Ascending aorta (tissue), 2 donors: ENCODE results near the gene CWH43. TPM values are rescaled to one million over a fixed set of nuclear protein-coding genes. Genes with fewer than 3 reads are reported as not detected.

Source experiments
- DNase-seq, 2 donors: peaks; one replicate each; pipeline ENCODE4 v3.0.0-alpha.2; 2019; ENCODE audit warnings: low spot score in 2 of 2
- H3K27ac ChIP-seq, 2 donors: fragments of 200-600 bp; sonication (generic); one replicate each; pipeline ENCODE4 v1.5.1; 2016 to 2017; ENCODE audit warnings: mild to moderate bottlenecking in 1 of 2
- H3K27me3 ChIP-seq: fragments of 200-600 bp; sonication (generic); one replicate; pipeline ENCODE4 v1.5.1; 2017
- H3K36me3 ChIP-seq, 2 donors: fragments of 200-600 bp; sonication (generic); one replicate each; pipeline ENCODE4 v1.5.1; 2016
- H3K4me1 ChIP-seq, 2 donors: fragments of 200-600 bp; sonication (generic); one replicate each; pipeline ENCODE4 v1.5.1; 2016 to 2017; ENCODE audit warnings: mild to moderate bottlenecking in 1 of 2
- H3K4me3 ChIP-seq, 2 donors: fragments of 200-600 bp; sonication (generic); one replicate each; pipeline ENCODE4 v1.5.1; 2016 to 2017; ENCODE audit warnings: mild to moderate bottlenecking in 1 of 2
- H3K9me3 ChIP-seq, 2 donors: fragments of 200-600 bp; sonication (generic); one replicate each; pipeline ENCODE4 v1.5.1; 2016
- intact Hi-C: fragments of 100-400 bp; cut with DNase I; formaldehyde crosslinking; loops from one replicate; pipeline ENCODE4 v1.15.1; 2023
- total RNA-seq: library from RNA; depleted of rRNA; stranded (reverse); fragments of >200 nt; gene quantifications from one replicate; pipeline ENCODE4 v1.1.0, GENCODE V29; 2016
- TF ChIP-seq, protein P1 (sequence below), 3 experiments: fragments of 200-600 bp in 2 of 3; fragments of 450-650 bp in 1 of 3; sonication (generic) in 2 of 3; IDR thresholded peaks; one replicate each; pipeline ENCODE4 v1.5.1; 2016 to 2019; ENCODE audit warnings: antibody characterized with exemption in 3 of 3, mild to moderate bottlenecking in 1 of 3, moderate library complexity in 1 of 3

CWH43 gene
- not detected for total RNA-seq

- Histone ChIP-seq H3K27me3 (no peaks in the 10 kb centered on the region), H3K36me3 (no peaks in the 10 kb centered on the region), H3K9me3 (no peaks in the 10 kb centered on the region), H3K27ac (no peak within 1 kb of the TSS), H3K4me1 (peaks cover 0 to 5% of the 10 kb centered on the region in 2 donors), H3K4me3 (peak within 1 kb of the TSS; percentile 22 to 26)
- no peak for DNase-seq
- TF ChIP-seq, protein P1, sequence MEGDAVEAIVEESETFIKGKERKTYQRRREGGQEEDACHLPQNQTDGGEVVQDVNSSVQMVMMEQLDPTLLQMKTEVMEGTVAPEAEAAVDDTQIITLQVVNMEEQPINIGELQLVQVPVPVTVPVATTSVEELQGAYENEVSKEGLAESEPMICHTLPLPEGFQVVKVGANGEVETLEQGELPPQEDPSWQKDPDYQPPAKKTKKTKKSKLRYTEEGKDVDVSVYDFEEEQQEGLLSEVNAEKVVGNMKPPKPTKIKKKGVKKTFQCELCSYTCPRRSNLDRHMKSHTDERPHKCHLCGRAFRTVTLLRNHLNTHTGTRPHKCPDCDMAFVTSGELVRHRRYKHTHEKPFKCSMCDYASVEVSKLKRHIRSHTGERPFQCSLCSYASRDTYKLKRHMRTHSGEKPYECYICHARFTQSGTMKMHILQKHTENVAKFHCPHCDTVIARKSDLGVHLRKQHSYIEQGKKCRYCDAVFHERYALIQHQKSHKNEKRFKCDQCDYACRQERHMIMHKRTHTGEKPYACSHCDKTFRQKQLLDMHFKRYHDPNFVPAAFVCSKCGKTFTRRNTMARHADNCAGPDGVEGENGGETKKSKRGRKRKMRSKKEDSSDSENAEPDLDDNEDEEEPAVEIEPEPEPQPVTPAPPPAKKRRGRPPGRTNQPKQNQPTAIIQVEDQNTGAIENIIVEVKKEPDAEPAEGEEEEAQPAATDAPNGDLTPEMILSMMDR (IDR thresholded peaks at IDR 0.05): no peak
- intact Hi-C loops: no loop called here
Measured at GRCh38 chr4:48985976-48986653, at the start of gene CWH43. CWH43 (plus strand) TSS chr4:48986275; CDS start chr4:48986430, 155 bp downstream.

DNA sequence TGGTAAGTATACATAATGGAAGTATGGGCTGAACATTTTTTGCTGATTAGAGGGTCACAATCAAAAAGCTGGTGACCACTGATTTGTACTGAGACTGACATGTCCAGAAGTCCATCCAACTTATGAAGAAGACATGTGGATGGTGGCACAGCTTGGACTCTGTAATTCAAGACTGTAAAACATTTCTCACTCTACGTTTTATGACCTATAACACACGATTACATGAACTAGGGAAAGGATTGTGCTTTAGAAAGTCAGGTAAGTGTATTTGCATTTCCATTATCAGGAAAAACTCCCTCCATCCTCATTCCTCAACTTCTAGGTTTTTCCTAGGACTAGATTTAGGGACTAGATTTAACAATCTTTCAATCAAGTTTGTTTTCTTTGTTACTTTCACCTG, 49.0 kb upstream of the CWH43 start:
- DNase-seq: no peak
- no peaks in the 10 kb centered on the region for H3K36me3 ChIP-seq
- intact Hi-C loops: no loop called here
- no peaks in the 10 kb centered on the region for H3K4me1 ChIP-seq
- H3K27ac ChIP-seq: no peak overlapping the region
- peaks cover 0 to 5% of the 10 kb centered on the region in 2 donors for H3K9me3 ChIP-seq
- TF ChIP-seq, protein P1 (IDR thresholded peaks at IDR 0.05): no peak
- H3K4me3 ChIP-seq: no peak overlapping the region
- no peaks in the 10 kb centered on the region for H3K27me3 ChIP-seq

- Histone ChIP-seq H3K4me1 (no peaks in the 10 kb centered on the region), H3K27me3 (no peaks in the 10 kb centered on the region), H3K4me3 (no peak overlapping the region), H3K9me3 (peaks cover 0 to 5% of the 10 kb centered on the region in 2 donors), H3K27ac (no peak overlapping the region), H3K36me3 (no peaks in the 10 kb centered on the region)
- TF ChIP-seq, protein P1 (IDR thresholded peaks at IDR 0.05): no peak
- intact Hi-C loops: no loop called here
- DNase-seq: no peak
Measured at GRCh38 chr4:48938831-48939230, 47.2 kb upstream of the CWH43 start.

DNA sequence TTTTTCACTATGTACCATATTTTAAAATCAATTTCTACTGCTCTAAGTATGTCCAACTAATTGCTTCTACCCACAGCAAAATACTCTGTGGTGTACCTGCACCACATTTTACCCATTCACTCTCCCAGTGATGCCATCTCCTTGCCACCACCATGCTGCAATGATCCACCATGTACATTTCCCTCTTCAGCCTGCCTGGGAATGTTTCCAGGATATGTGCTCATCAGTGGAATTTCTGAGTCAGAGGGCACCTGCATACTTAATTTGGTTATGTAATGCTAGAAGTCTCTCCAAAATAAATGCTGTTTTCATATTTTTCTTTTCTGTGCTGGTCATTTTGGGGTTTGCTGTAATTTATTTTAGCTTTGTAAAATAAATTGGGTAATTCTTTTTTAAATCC, 46.3 kb upstream of the CWH43 start:
- H3K27ac ChIP-seq: no peak overlapping the region
- no peak overlapping the region for H3K4me3 ChIP-seq
- TF ChIP-seq, protein P1 (IDR thresholded peaks at IDR 0.05): no peak
- H3K27me3 ChIP-seq: no peaks in the 10 kb centered on the region
- no peaks in the 10 kb centered on the region for H3K4me1 ChIP-seq
- H3K36me3 ChIP-seq: no peaks in the 10 kb centered on the region
- peaks cover 0 to 5% of the 10 kb centered on the region in 2 donors for H3K9me3 ChIP-seq
- intact Hi-C loops: no loop called here
- no peak for DNase-seq

- intact Hi-C loops: no loop called here
- Histone ChIP-seq H3K27ac (no peak overlapping the region), H3K9me3 (peaks cover 0 to 3% of the 10 kb centered on the region in 2 donors), H3K36me3 (no peaks in the 10 kb centered on the region), H3K4me1 (no peaks in the 10 kb centered on the region), H3K4me3 (no peak overlapping the region), H3K27me3 (no peaks in the 10 kb centered on the region)
- TF ChIP-seq, protein P1 (IDR thresholded peaks at IDR 0.05): no peak
- DNase-seq: no peak
Measured at GRCh38 chr4:48943387-48943786, 42.7 kb upstream of the CWH43 start.
